ENCODE data around the gene BANP.
"Not testable (repeated sequence)": the region's sequence is repeated elsewhere in the genome, so short reads cannot be mapped to it uniquely, and the experiment has no call there.

GRCh38 chr16:87911106-87911763 lies 40.0 kb upstream of the BANP start:
- not testable (repeated sequence) for TF ChIP-seq NRF1 (IDR thresholded peaks at IDR 0.05; ENCODE audit: low read depth, low read length); POLR2A (IDR thresholded peaks at IDR 0.05; ENCODE audit: control extremely low read depth in 1 of 2, low read depth in 2 of 2, low read length in 2 of 2); POLR2AphosphoS5 (IDR thresholded peaks at IDR 0.05; ENCODE audit: low read depth, low read length); RFX5 (IDR thresholded peaks at IDR 0.05; ENCODE audit: borderline replicate concordance, low read depth, low read length); EZH2 (IDR thresholded peaks at IDR 0.05; ENCODE audit: low read depth, low read length, severe bottlenecking); CHD2 (IDR thresholded peaks at IDR 0.05; ENCODE audit: low read length); CTCF (IDR thresholded peaks at IDR 0.05; ENCODE audit: control extremely low read depth in 1 of 3, insufficient read depth in 1 of 3, low read depth in 1 of 3, low read length in 3 of 3); SUZ12 (IDR thresholded peaks at IDR 0.05; ENCODE audit: low read length); CTBP2 (IDR thresholded peaks at IDR 0.05; ENCODE audit: borderline replicate concordance, insufficient read depth, insufficient read length, low read length); TCF12 (IDR thresholded peaks at IDR 0.05; ENCODE audit: low read depth, low read length); TEAD4 (IDR thresholded peaks at IDR 0.05; ENCODE audit: low read depth, low read length); JUN (IDR thresholded peaks at IDR 0.05; ENCODE audit: low read depth, low read length)
